H4 (cell line): Measurements from ENCODE around the gene ITGAX. TPM values are rescaled to one million over a fixed set of nuclear protein-coding genes. Genes with fewer than 3 reads are reported as not detected.

Experiments used
- DNase-seq: peaks from one replicate; pipeline ENCODE4 v3.0.0-alpha.2; 2015; ENCODE audit warnings: low spot score
- total RNA-seq: library from RNA; depleted of rRNA; stranded (reverse); fragments of >200 nt; shearing (Covaris generic); gene quantifications from 2 replicates; pipeline ENCODE4 v1.2.3, GENCODE V29; 2014

Gene ITGAX
- total RNA-seq, 1 experiment from 2014 or later, result 1.8 TPM

- DNase-seq, result no peak
Measured at GRCh38 chr16:31348579-31348978, 6.4 kb upstream of the ITGAX start.

GRCh38 chr16:31350275-31351005, 4.5 kb upstream of the ITGAX start:
- DNase-seq, result no peak

GRCh38 chr16:31351246-31351941, 3.6 kb upstream of the ITGAX start:
- no peak for DNase-seq

- DNase-seq, result no peak
Measured at GRCh38 chr16:31351942-31352325, 3.0 kb upstream of the ITGAX start.

- no peak for DNase-seq
Measured at GRCh38 chr16:31352376-31353115, 2.4 kb upstream of the ITGAX start.

GRCh38 chr16:31355431-31356100, 590 bp downstream of the ITGAX start:
- DNase-seq, result no peak

GRCh38 chr16:31356566-31357323, 1.8 kb downstream of the ITGAX start:
- DNase-seq, result no peak

GRCh38 chr16:31357324-31358109, 2.5 kb downstream of the ITGAX start:
- no peak for DNase-seq

- DNase-seq, result no peak
Measured at GRCh38 chr16:31360251-31360650, 5.3 kb downstream of the ITGAX start.

GRCh38 chr16:31361201-31362110, 6.5 kb downstream of the ITGAX start:
- no peak for DNase-seq

- no peak for DNase-seq
Measured at GRCh38 chr16:31362476-31363405, 7.8 kb downstream of the ITGAX start.

GRCh38 chr16:31363721-31364120, 8.7 kb downstream of the ITGAX start:
- DNase-seq, result no peak

GRCh38 chr16:31364421-31364820, 9.4 kb downstream of the ITGAX start:
- DNase-seq, result no peak

GRCh38 chr16:31365131-31365865, 10.3 kb downstream of the ITGAX start:
- no peak for DNase-seq

GRCh38 chr16:31367853-31368252, 12.9 kb downstream of the ITGAX start:
- no peak for DNase-seq

GRCh38 chr16:31371008-31371407, 16.0 kb downstream of the ITGAX start:
- DNase-seq, result no peak

GRCh38 chr16:31371619-31372484, 16.9 kb downstream of the ITGAX start:
- no peak for DNase-seq
